ENCODE measurements around the gene MYH9.

Gene MYH9

GRCh38 chr22:36289406-36289870 is 98.3 kb downstream of the MYH9 start:
- no peak for TF ChIP-seq CTCF (IDR thresholded peaks at IDR 0.05; ENCODE audit: low read depth, low read length)
- no peak for DNase-seq (ENCODE audit: extremely low read depth, low read depth)

GRCh38 chr22:36288571-36289405 is 99.0 kb downstream of the MYH9 start:
- DNase-seq (ENCODE audit: extremely low read depth, low read depth), result no peak
- no peak for TF ChIP-seq CTCF (IDR thresholded peaks at IDR 0.05; ENCODE audit: low read depth, low read length)

GRCh38 chr22:36287881-36288515 is 99.8 kb downstream of the MYH9 start:
- no peak for TF ChIP-seq CTCF (IDR thresholded peaks at IDR 0.05; ENCODE audit: low read depth, low read length)
- no peak for DNase-seq (ENCODE audit: extremely low read depth, low read depth)

GRCh38 chr22:36286096-36286957 is 101.4 kb downstream of the MYH9 start:
- peak; percentile 47 for DNase-seq (ENCODE audit: extremely low read depth, low read depth)
- peak; percentile 99 for TF ChIP-seq CTCF (IDR thresholded peaks at IDR 0.05; ENCODE audit: low read depth, low read length)

- no peak for DNase-seq (ENCODE audit: extremely low read depth, low read depth)
- TF ChIP-seq CTCF (IDR thresholded peaks at IDR 0.05; ENCODE audit: low read depth, low read length), result no peak
Measured at GRCh38 chr22:36285545-36285944, 102.2 kb downstream of the MYH9 start.

- no peak for TF ChIP-seq CTCF (IDR thresholded peaks at IDR 0.05; ENCODE audit: low read depth, low read length)
- DNase-seq (ENCODE audit: extremely low read depth, low read depth), result no peak
Measured at GRCh38 chr22:36285017-36285416, 102.8 kb downstream of the MYH9 start.
